Keratinocyte (primary cell): ENCODE measurements around the gene CLDN10.

Experiments
- CTCF ChIP-seq, 3 experiments: IDR thresholded peaks in 1 of 3; conservative IDR thresholded peaks in 1 of 3; optimal IDR thresholded peaks in 1 of 3; 2 replicates in 2 of 3; 3 replicates in 1 of 3; pipeline versions ENCODE3 to v1.5.1; 2011; ENCODE audit warnings: low read length in 3 of 3, mild to moderate bottlenecking in 3 of 3, moderate library complexity in 2 of 3, control low read depth in 1 of 3, inconsistent platforms in 1 of 3; ENCODE audit not compliant: insufficient read depth in 2 of 3; ENCODE audit errors: extremely low read depth in 1 of 3
- EZH2 ChIP-seq: IDR thresholded peaks from one replicate; pipeline ENCODE4 v1.6.1; 2012; ENCODE audit warnings: inconsistent platforms, mild to moderate bottlenecking, low read length, moderate library complexity

DNA sequence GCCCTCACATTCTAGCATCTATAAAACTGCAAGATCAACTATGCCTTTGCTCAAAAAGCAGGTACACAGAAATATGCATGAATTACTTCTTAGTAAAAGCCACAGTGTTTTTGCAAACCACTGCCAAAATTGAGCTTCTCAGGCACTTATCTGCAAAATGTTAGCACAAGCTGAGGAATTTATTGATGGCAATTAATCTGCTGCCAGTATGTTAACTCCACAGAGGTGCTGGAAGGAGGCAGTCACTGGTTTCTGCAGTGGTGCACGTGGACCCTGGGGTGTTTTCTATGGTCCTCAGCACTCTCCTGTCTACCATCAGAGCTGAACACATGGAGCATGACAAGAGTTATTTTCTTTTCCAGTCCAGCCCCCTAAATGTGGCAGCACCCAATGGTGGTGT, 44.2 kb downstream of the CLDN10 start:
- TF ChIP-seq EZH2: no peak
- TF ChIP-seq CTCF (optimal IDR thresholded peaks at IDR 0.05 in 1 of 3, IDR thresholded peaks at IDR 0.05 in 1 of 3, conservative IDR thresholded peaks at IDR 0.05 in 1 of 3; ENCODE audit: extremely low read depth in 1 of 3, insufficient read depth in 2 of 3, low read length in 3 of 3): no peak
